HL-60 (cell line): ENCODE measurements around the gene PTH2.

ENCODE experiments used
- POLR2AphosphoS5 ChIP-seq: IDR thresholded peaks from 2 replicates; pipeline ENCODE4 v1.6.1; 2012; ENCODE audit warnings: low read depth
- TF ChIP-seq, protein P1 (sequence below): IDR thresholded peaks from 2 replicates; pipeline ENCODE4 v1.6.1; 2012; ENCODE audit warnings: low read depth; ENCODE audit not compliant: insufficient replicate concordance

DNA sequence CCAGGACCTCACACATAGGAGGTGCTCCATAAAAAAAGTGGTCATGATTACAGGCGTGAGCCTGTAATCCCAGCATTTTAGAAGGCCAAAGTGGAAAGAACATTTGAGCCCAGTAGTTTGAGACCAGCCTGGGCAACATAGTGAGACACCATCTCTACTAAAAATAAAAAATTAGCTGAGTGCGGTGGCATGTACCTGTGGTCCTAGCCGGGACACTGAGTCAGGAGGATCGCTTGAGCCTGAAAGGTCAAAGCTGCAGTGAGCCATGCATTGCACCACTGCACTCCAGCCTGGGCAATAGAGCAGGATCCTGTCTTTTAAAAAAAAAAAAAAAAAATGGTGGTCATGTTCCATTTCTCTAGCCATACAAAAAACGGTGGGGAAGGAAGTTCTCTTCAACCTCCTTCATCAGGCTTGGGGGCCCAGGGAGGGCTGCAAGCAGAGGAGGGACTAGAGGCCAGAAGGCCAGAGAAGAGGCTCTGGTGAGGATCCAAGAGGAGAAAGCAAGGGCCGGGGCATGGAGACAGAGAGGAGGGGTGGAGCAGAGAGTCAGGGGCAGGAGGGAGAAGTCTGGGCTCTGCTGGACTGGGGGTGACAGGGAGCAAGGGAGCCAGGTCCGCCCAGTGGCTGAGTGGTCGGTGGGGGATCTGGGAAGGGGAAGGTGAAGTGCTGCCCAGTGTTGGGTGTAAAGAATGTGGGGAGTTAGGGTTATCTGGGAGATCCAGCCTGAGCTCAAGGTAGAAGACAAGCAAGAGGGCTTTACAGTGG, 26.3 kb downstream of the PTH2 start:
- TF ChIP-seq POLR2AphosphoS5: no peak
- TF ChIP-seq, protein P1, sequence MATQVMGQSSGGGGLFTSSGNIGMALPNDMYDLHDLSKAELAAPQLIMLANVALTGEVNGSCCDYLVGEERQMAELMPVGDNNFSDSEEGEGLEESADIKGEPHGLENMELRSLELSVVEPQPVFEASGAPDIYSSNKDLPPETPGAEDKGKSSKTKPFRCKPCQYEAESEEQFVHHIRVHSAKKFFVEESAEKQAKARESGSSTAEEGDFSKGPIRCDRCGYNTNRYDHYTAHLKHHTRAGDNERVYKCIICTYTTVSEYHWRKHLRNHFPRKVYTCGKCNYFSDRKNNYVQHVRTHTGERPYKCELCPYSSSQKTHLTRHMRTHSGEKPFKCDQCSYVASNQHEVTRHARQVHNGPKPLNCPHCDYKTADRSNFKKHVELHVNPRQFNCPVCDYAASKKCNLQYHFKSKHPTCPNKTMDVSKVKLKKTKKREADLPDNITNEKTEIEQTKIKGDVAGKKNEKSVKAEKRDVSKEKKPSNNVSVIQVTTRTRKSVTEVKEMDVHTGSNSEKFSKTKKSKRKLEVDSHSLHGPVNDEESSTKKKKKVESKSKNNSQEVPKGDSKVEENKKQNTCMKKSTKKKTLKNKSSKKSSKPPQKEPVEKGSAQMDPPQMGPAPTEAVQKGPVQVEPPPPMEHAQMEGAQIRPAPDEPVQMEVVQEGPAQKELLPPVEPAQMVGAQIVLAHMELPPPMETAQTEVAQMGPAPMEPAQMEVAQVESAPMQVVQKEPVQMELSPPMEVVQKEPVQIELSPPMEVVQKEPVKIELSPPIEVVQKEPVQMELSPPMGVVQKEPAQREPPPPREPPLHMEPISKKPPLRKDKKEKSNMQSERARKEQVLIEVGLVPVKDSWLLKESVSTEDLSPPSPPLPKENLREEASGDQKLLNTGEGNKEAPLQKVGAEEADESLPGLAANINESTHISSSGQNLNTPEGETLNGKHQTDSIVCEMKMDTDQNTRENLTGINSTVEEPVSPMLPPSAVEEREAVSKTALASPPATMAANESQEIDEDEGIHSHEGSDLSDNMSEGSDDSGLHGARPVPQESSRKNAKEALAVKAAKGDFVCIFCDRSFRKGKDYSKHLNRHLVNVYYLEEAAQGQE: no peak
